ENCODE measurements around the gene DPYD. TPM values are rescaled to one million over a fixed set of nuclear protein-coding genes. Genes with fewer than 3 reads are reported as not detected.

Gene DPYD
- total RNA-seq (2014; rRNA removed; shearing (Covaris generic)): 24.7 and 28.9 TPM in 2 replicates

DNA sequence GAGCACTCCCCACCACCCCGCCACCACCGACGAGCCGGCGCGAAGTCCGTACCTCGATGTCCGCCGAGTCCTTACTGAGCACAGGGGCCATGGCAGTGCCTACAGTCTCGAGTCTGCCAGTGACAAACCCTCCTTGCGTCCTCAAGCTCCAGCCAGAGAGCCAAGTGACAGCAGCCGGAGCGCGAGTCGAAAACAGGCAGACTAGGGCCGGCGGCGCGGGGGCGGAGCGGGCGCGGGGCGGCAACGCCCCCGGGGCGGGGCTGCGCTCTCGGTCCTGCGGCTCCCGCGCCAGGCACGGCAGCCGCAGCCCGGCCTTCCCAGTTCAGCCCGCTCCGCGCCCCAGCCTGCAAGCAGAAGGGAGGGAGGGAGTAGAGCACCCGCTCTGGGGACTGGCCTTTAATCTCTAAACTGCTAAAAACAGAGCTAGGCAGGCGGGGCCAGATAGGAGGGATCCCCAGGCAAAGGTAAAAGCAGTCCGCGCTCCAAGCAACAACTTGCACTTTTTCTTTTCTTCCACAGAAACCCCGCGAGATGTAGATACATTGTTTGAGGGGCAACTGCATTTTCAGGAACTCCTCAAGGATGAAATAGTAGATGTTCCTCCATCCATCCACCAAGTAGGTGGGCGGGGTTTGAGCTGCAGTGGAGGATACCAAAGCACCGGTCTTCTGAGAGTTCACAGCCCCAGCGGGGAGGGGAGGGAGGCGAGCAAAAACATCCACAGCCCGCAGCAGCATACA lies at the start of gene DPYD:
Gene DPYD, minus strand, starts transcription at position 203 of the 740 bp plus-strand sequence. Its CDS starts 112 bp downstream, at position 91.

